Measurements from ENCODE around the gene WDR37.

Gene WDR37

GRCh38 chr10:1138529-1138928 is 82.3 kb downstream of the WDR37 start:
- Histone ChIP-seq H3K4me1 (ENCODE audit: insufficient read depth, low read length) (no peaks in the 10 kb centered on the region), H3K4me3 (ENCODE audit: low read depth in 1 of 2, low read length in 2 of 2) (no peak overlapping the region), H3K4me2 (ENCODE audit: insufficient read depth, low read length) (no peak overlapping the region), H3K79me2 (ENCODE audit: insufficient read depth, low read length) (no peaks in the 10 kb centered on the region), H3K9ac (ENCODE audit: low read depth, low read length) (no peak overlapping the region), H4K20me1 (ENCODE audit: insufficient read depth, low read length) (no peaks in the 10 kb centered on the region), H3K27ac (ENCODE audit: low read length) (no peak overlapping the region), H3K36me3 (ENCODE audit: insufficient read depth, low read length) (no peaks in the 10 kb centered on the region), H3K27me3 (ENCODE audit: insufficient read depth, low read length, poor library complexity) (no peaks in the 10 kb centered on the region), H3K9me3 (ENCODE audit: insufficient read depth, low read length, severe bottlenecking) (no peaks in the 10 kb centered on the region), H2AFZ (ENCODE audit: low read depth, low read length) (no peak overlapping the region)
- ATAC-seq (ENCODE audit: insufficient read depth, low read depth): no peak
- DNase-seq: no peak
- TF ChIP-seq CTCF (IDR thresholded peaks at IDR 0.05; ENCODE audit: borderline replicate concordance, extremely low read depth, low read length, poor library complexity, severe bottlenecking) (no peak), EZH2 (IDR thresholded peaks at IDR 0.05; ENCODE audit: borderline replicate concordance, low read depth, low read length, severe bottlenecking) (no peak)

- Histone ChIP-seq H3K36me3 (ENCODE audit: insufficient read depth, low read length) (no peaks in the 10 kb centered on the region), H2AFZ (ENCODE audit: low read depth, low read length) (no peak overlapping the region), H3K27me3 (ENCODE audit: insufficient read depth, low read length, poor library complexity) (no peaks in the 10 kb centered on the region), H3K9ac (ENCODE audit: low read depth, low read length) (no peak overlapping the region), H3K4me2 (ENCODE audit: insufficient read depth, low read length) (no peak overlapping the region), H3K79me2 (ENCODE audit: insufficient read depth, low read length) (no peaks in the 10 kb centered on the region), H3K4me3 (ENCODE audit: low read depth in 1 of 2, low read length in 2 of 2) (no peak overlapping the region), H3K27ac (ENCODE audit: low read length) (no peak overlapping the region), H4K20me1 (ENCODE audit: insufficient read depth, low read length) (no peaks in the 10 kb centered on the region), H3K9me3 (ENCODE audit: insufficient read depth, low read length, severe bottlenecking) (peaks cover 7% of the 10 kb centered on the region), H3K4me1 (ENCODE audit: insufficient read depth, low read length) (no peaks in the 10 kb centered on the region)
- no peak for ATAC-seq (ENCODE audit: insufficient read depth, low read depth)
- no peak for DNase-seq
- TF ChIP-seq EZH2 (IDR thresholded peaks at IDR 0.05; ENCODE audit: borderline replicate concordance, low read depth, low read length, severe bottlenecking): no peak
- TF ChIP-seq CTCF (IDR thresholded peaks at IDR 0.05; ENCODE audit: borderline replicate concordance, extremely low read depth, low read length, poor library complexity, severe bottlenecking): no peak
Observed at GRCh38 chr10:1141261-1141660, 85.1 kb downstream of the WDR37 start.

- no peak for DNase-seq
- Histone ChIP-seq H3K4me2 (ENCODE audit: insufficient read depth, low read length) (no peak overlapping the region), H3K9ac (ENCODE audit: low read depth, low read length) (no peak overlapping the region)
Observed at GRCh38 chr10:1141701-1142100, 85.5 kb downstream of the WDR37 start.

More at GRCh38 chr10:1141701-1142100, 85.5 kb downstream of the WDR37 start:
- Histone ChIP-seq H3K27ac (ENCODE audit: low read length) (no peak overlapping the region), H3K4me3 (ENCODE audit: low read depth in 1 of 2, low read length in 2 of 2) (no peak overlapping the region), H3K27me3 (ENCODE audit: insufficient read depth, low read length, poor library complexity) (no peaks in the 10 kb centered on the region), H4K20me1 (ENCODE audit: insufficient read depth, low read length) (no peaks in the 10 kb centered on the region), H2AFZ (ENCODE audit: low read depth, low read length) (no peak overlapping the region), H3K9me3 (ENCODE audit: insufficient read depth, low read length, severe bottlenecking) (peaks cover 9% of the 10 kb centered on the region), H3K36me3 (ENCODE audit: insufficient read depth, low read length) (no peaks in the 10 kb centered on the region), H3K4me1 (ENCODE audit: insufficient read depth, low read length) (no peaks in the 10 kb centered on the region), H3K79me2 (ENCODE audit: insufficient read depth, low read length) (no peaks in the 10 kb centered on the region)
- ATAC-seq (ENCODE audit: insufficient read depth, low read depth): no peak
- TF ChIP-seq EZH2 (IDR thresholded peaks at IDR 0.05; ENCODE audit: borderline replicate concordance, low read depth, low read length, severe bottlenecking): no peak
- TF ChIP-seq CTCF (IDR thresholded peaks at IDR 0.05; ENCODE audit: borderline replicate concordance, extremely low read depth, low read length, poor library complexity, severe bottlenecking): no peak
